ENCODE data around the gene ITPK1.

The ITPK1 gene

GRCh38 chr14:93040443-93040842, 75.3 kb downstream of the ITPK1 start:
- DNase-seq = no peak

- no peak for DNase-seq
These were observed 75.9 kb downstream of the ITPK1 start for GRCh38 chr14:93039649-93040315.

GRCh38 chr14:93037351-93037750, 78.4 kb downstream of the ITPK1 start:
- DNase-seq = no peak

GRCh38 chr14:93036652-93037345, 78.9 kb downstream of the ITPK1 start:
- DNase-seq = no peak

- no peak for DNase-seq
These were observed 79.6 kb downstream of the ITPK1 start for GRCh38 chr14:93035917-93036651.

- no peak for DNase-seq
These were observed 80.2 kb downstream of the ITPK1 start for GRCh38 chr14:93035585-93035916.

- DNase-seq = no peak
These were observed 81.1 kb downstream of the ITPK1 start for GRCh38 chr14:93034671-93034994.

GRCh38 chr14:93033983-93034670, 81.6 kb downstream of the ITPK1 start:
- DNase-seq = no peak

- no peak for DNase-seq
These were observed 82.4 kb downstream of the ITPK1 start for GRCh38 chr14:93033084-93033982.

GRCh38 chr14:93032421-93032936, 83.2 kb downstream of the ITPK1 start:
- DNase-seq = no peak

GRCh38 chr14:93031505-93032315, 84.0 kb downstream of the ITPK1 start:
- DNase-seq = no peak

GRCh38 chr14:93030761-93031160, 85.0 kb downstream of the ITPK1 start:
- DNase-seq = no peak

GRCh38 chr14:93029911-93030508, 85.7 kb downstream of the ITPK1 start:
- no peak for DNase-seq

GRCh38 chr14:93029417-93029816, 86.3 kb downstream of the ITPK1 start:
- no peak for DNase-seq

- no peak for DNase-seq
These were observed 87.0 kb downstream of the ITPK1 start for GRCh38 chr14:93028724-93029076.

- no peak for DNase-seq
These were observed 87.7 kb downstream of the ITPK1 start for GRCh38 chr14:93027810-93028723.

- no peak for DNase-seq
These were observed 89.4 kb downstream of the ITPK1 start for GRCh38 chr14:93026339-93026738.

GRCh38 chr14:93025055-93025454, 90.7 kb downstream of the ITPK1 start:
- no peak for DNase-seq

- DNase-seq = no peak
These were observed 91.2 kb downstream of the ITPK1 start for GRCh38 chr14:93024493-93024892.
